Measurements from ENCODE around the gene PARL. TPM values are rescaled to one million over a fixed set of nuclear protein-coding genes. Genes with fewer than 3 reads are reported as not detected.
"Not testable (repeated sequence)": the region's sequence is repeated elsewhere in the genome, so short reads cannot be mapped to it uniquely, and the experiment has no call there.

PARL gene
- total and polyA plus RNA-seq, 9 donors, result 25.2 to 42.0 (median 34.1) TPM

GRCh38 chr3:183801601-183802000 lies 83.1 kb downstream of the PARL start:
- H3K4me3 ChIP-seq (ENCODE audit: low read length), result no peak overlapping the region
- no peaks in the 10 kb centered on the region for H3K27me3 ChIP-seq (ENCODE audit: control insufficient read depth, insufficient read depth, low read length)
- no peak overlapping the region for H3K27ac ChIP-seq (ENCODE audit: low read length)
- peaks cover 22% of the 10 kb centered on the region for H3K4me1 ChIP-seq (ENCODE audit: control insufficient read depth, insufficient read depth, low read length)
- no peak for DNase-seq
- peaks cover 75% of the 10 kb centered on the region for H3K36me3 ChIP-seq (ENCODE audit: control insufficient read depth, insufficient read depth, low read length)
- WGBS (ENCODE audit: insufficient coverage), result no CpG with 5 or more reads among the region's 5 CpGs
- H3K9me3 ChIP-seq (replicated peaks; ENCODE audit: control insufficient read depth, low read depth, low read length), result no peaks in the 10 kb centered on the region

GRCh38 chr3:183800243-183800863 lies 84.3 kb downstream of the PARL start:
- peak overlapping the region; percentile 83 for H3K27ac ChIP-seq (ENCODE audit: low read length)
- H3K9me3 ChIP-seq (replicated peaks; ENCODE audit: control insufficient read depth, low read depth, low read length), result no peaks in the 10 kb centered on the region
- peak; percentile 75 for DNase-seq
- H3K4me3 ChIP-seq (ENCODE audit: low read length), result no peak overlapping the region
- no peaks in the 10 kb centered on the region for H3K27me3 ChIP-seq (ENCODE audit: control insufficient read depth, insufficient read depth, low read length)
- peaks cover 22% of the 10 kb centered on the region for H3K4me1 ChIP-seq (ENCODE audit: control insufficient read depth, insufficient read depth, low read length)
- peaks cover 65% of the 10 kb centered on the region for H3K36me3 ChIP-seq (ENCODE audit: control insufficient read depth, insufficient read depth, low read length)
- WGBS (ENCODE audit: insufficient coverage), result 57% methylated on average over 5 of the region's 8 CpGs

GRCh38 chr3:183799461-183799860 lies 85.2 kb downstream of the PARL start:
- peaks cover 59% of the 10 kb centered on the region for H3K36me3 ChIP-seq (ENCODE audit: control insufficient read depth, insufficient read depth, low read length)
- WGBS (ENCODE audit: insufficient coverage), result 88% methylated on average over 3 of the region's 5 CpGs
- DNase-seq, result no peak
- H3K27ac ChIP-seq (ENCODE audit: low read length), result peak overlapping the region; percentile 31
- no peak overlapping the region for H3K4me3 ChIP-seq (ENCODE audit: low read length)
- no peaks in the 10 kb centered on the region for H3K27me3 ChIP-seq (ENCODE audit: control insufficient read depth, insufficient read depth, low read length)
- H3K4me1 ChIP-seq (ENCODE audit: control insufficient read depth, insufficient read depth, low read length), result peaks cover 25% of the 10 kb centered on the region
- no peaks in the 10 kb centered on the region for H3K9me3 ChIP-seq (replicated peaks; ENCODE audit: control insufficient read depth, low read depth, low read length)

GRCh38 chr3:183797996-183798395 lies 86.7 kb downstream of the PARL start:
- H3K27me3 ChIP-seq (ENCODE audit: control insufficient read depth, insufficient read depth, low read length), result no peaks in the 10 kb centered on the region
- WGBS (ENCODE audit: insufficient coverage), result 82% methylated on average over 6 of the region's 9 CpGs
- peak overlapping the region; percentile 60 for H3K27ac ChIP-seq (ENCODE audit: low read length)
- peaks cover 53% of the 10 kb centered on the region for H3K36me3 ChIP-seq (ENCODE audit: control insufficient read depth, insufficient read depth, low read length)
- peak; percentile 55 for DNase-seq
- H3K9me3 ChIP-seq (replicated peaks; ENCODE audit: control insufficient read depth, low read depth, low read length), result no peaks in the 10 kb centered on the region
- H3K4me3 ChIP-seq (ENCODE audit: low read length), result no peak overlapping the region
- H3K4me1 ChIP-seq (ENCODE audit: control insufficient read depth, insufficient read depth, low read length), result peaks cover 25% of the 10 kb centered on the region

DNA sequence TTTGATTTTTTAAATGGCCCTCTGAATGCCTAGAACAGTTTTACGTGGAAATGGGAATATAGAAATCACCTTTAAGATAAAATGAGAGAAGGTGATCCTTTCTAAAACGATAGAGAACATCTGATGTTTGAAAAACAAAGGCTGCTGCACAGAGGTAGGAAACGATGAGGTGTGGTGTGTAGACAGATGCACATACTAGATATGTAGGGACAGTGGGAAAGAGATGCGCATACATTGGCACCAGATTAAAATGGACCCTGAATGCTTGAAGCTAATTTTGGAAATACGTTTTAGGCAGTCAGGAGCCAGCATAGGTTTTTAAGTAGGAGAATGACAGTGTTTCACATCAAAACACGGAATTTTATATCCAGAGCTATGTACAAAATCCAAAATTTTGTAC lies 88.3 kb downstream of the PARL start:
- peaks cover 47% of the 10 kb centered on the region for H3K36me3 ChIP-seq (ENCODE audit: control insufficient read depth, insufficient read depth, low read length)
- H3K4me1 ChIP-seq (ENCODE audit: control insufficient read depth, insufficient read depth, low read length), result peaks cover 22% of the 10 kb centered on the region
- H3K27ac ChIP-seq (ENCODE audit: low read length), result no peak overlapping the region
- H3K27me3 ChIP-seq (ENCODE audit: control insufficient read depth, insufficient read depth, low read length), result no peaks in the 10 kb centered on the region
- no peak overlapping the region for H3K4me3 ChIP-seq (ENCODE audit: low read length)
- no peaks in the 10 kb centered on the region for H3K9me3 ChIP-seq (replicated peaks; ENCODE audit: control insufficient read depth, low read depth, low read length)
- 94% methylated on average over 3 of the region's 6 CpGs for WGBS (ENCODE audit: insufficient coverage)
- no peak for DNase-seq

DNA sequence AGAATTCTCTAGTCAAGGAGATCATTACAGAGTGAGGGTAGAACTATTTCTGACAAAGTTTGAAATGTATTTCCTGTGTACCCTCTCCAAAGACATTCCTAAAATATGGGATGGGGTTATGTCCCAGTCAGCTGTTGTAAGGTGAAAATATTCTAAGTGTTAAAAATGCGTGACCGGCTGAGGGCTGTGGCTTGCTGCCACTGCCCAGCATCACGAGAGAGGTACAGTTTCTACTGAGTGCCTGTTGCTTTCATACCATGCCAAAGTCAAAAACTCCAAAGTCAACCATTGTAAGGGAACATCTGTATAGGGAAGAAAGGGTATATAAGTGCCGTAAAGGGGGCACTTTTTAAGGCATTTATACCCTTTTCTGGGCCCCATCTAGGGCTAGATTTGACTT lies 90.2 kb downstream of the PARL start:
- Histone ChIP-seq H3K27me3 (ENCODE audit: control insufficient read depth, insufficient read depth, low read length) (no peaks in the 10 kb centered on the region), H3K4me1 (ENCODE audit: control insufficient read depth, insufficient read depth, low read length) (peaks cover 12% of the 10 kb centered on the region), H3K4me3 (ENCODE audit: low read length) (no peak overlapping the region), H3K36me3 (ENCODE audit: control insufficient read depth, insufficient read depth, low read length) (peaks cover 41% of the 10 kb centered on the region), H3K9me3 (replicated peaks; ENCODE audit: control insufficient read depth, low read depth, low read length) (no peaks in the 10 kb centered on the region), H3K27ac (ENCODE audit: low read length) (peak overlapping the region; percentile 10)
- DNase-seq, result no peak
- no CpG with 5 or more reads among the region's 4 CpGs for WGBS (ENCODE audit: insufficient coverage)

- no peaks in the 10 kb centered on the region for H3K27me3 ChIP-seq (ENCODE audit: control insufficient read depth, insufficient read depth, low read length)
- no peak for DNase-seq
- H3K36me3 ChIP-seq (ENCODE audit: control insufficient read depth, insufficient read depth, low read length), result peaks cover 30% of the 10 kb centered on the region
- no CpG with 5 or more reads among the region's 6 CpGs for WGBS (ENCODE audit: insufficient coverage)
- H3K4me1 ChIP-seq (ENCODE audit: control insufficient read depth, insufficient read depth, low read length), result peaks cover 5% of the 10 kb centered on the region
- H3K9me3 ChIP-seq (replicated peaks; ENCODE audit: control insufficient read depth, low read depth, low read length), result no peaks in the 10 kb centered on the region
- H3K4me3 ChIP-seq (ENCODE audit: low read length), result no peak overlapping the region
- no peak overlapping the region for H3K27ac ChIP-seq (ENCODE audit: low read length)
These were observed 91.7 kb downstream of the PARL start for GRCh38 chr3:183792976-183793375.

DNA sequence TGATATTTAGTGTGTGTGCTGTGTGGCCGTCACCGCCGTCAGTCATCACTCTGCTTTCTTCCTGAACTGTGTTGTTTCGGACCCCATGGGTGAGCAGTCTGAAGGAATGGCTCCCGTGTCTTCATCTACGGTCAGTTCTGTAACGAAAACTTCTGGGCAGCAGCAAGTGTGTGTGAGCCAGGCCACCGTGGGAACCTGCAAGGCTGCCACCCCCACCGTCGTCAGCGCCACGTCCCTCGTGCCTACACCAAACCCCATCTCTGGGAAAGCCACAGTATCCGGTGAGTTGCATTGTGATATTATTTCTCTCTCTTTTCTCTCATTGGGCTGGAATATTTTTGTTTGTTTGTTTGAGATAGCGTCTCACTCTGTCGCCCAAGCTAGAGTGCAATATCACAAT lies 94.0 kb downstream of the PARL start:
- Histone ChIP-seq H3K36me3 (ENCODE audit: control insufficient read depth, insufficient read depth, low read length) (peaks cover 42% of the 10 kb centered on the region), H3K4me3 (ENCODE audit: low read length) (no peak overlapping the region), H3K27ac (ENCODE audit: low read length) (no peak overlapping the region), H3K9me3 (replicated peaks; ENCODE audit: control insufficient read depth, low read depth, low read length) (no peaks in the 10 kb centered on the region), H3K4me1 (ENCODE audit: control insufficient read depth, insufficient read depth, low read length) (peaks cover 5% of the 10 kb centered on the region), H3K27me3 (ENCODE audit: control insufficient read depth, insufficient read depth, low read length) (no peaks in the 10 kb centered on the region)
- WGBS (ENCODE audit: insufficient coverage), result 96% methylated on average over 7 of the region's 16 CpGs
- DNase-seq, result no peak

DNA sequence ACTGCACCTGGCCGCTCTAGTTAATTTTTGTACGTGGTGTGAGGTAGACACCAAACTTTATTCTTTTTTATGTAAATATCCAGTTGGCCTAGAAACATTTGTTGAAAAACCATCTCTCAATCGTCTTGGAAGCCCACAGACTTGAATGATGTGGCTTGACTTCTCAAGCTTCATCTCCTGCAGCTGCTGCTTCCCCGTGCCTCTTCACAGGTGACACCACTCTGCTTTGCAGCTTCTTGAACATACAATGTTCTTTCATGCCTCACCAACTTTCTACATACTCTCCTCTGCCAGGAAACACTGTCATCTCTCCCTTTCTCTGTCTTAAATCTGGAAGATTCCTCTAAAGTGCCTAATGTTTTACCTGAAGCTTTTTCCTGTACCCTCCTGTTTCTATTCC lies 94.9 kb downstream of the PARL start:
- DNase-seq, result no peak
- no peaks in the 10 kb centered on the region for H3K27me3 ChIP-seq (ENCODE audit: control insufficient read depth, insufficient read depth, low read length)
- H3K36me3 ChIP-seq (ENCODE audit: control insufficient read depth, insufficient read depth, low read length), result peaks cover 44% of the 10 kb centered on the region
- H3K4me3 ChIP-seq (ENCODE audit: low read length), result no peak overlapping the region
- H3K9me3 ChIP-seq (replicated peaks; ENCODE audit: control insufficient read depth, low read depth, low read length), result no peaks in the 10 kb centered on the region
- WGBS (ENCODE audit: insufficient coverage), result 85% methylated on average over 3 of the region's 4 CpGs
- H3K27ac ChIP-seq (ENCODE audit: low read length), result no peak overlapping the region
- peaks cover 5% of the 10 kb centered on the region for H3K4me1 ChIP-seq (ENCODE audit: control insufficient read depth, insufficient read depth, low read length)

DNA sequence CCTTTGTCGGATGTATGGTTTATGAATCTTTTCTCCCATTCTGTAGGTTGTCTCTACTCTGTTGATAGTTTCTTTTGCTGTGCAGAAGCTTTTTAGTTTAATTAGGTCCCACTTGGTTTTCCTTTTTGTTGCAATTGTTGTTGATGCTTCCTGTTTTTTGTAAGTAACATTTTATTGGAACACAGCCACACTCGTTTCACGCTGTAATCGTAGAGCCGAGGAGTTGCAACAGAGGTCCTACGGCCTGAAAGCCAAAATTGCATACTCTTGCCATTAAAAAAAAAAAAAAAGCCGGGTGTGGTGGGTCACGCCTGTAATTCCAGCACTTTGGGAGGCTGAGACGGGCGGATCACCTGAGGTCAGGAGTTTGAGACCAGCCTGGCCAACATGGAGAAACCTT lies 100.2 kb downstream of the PARL start:
- not testable (repeated sequence) for H3K4me1 ChIP-seq (ENCODE audit: control insufficient read depth, insufficient read depth, low read length); H3K9me3 ChIP-seq (replicated peaks; ENCODE audit: control insufficient read depth, low read depth, low read length); H3K27ac ChIP-seq (ENCODE audit: low read length); H3K4me3 ChIP-seq (ENCODE audit: low read length); H3K27me3 ChIP-seq (ENCODE audit: control insufficient read depth, insufficient read depth, low read length); DNase-seq
- H3K36me3 ChIP-seq (ENCODE audit: control insufficient read depth, insufficient read depth, low read length), result peaks cover 42% of the 10 kb centered on the region
- 90% methylated on average over 5 of the region's 10 CpGs for WGBS (ENCODE audit: insufficient coverage)
